ENCODE data around the gene SPOCK2. TPM values are rescaled to one million over a fixed set of nuclear protein-coding genes. Genes with fewer than 3 reads are reported as not detected.

The SPOCK2 gene
- total and polyA plus RNA-seq, 7 donors = 1.8 to 5.3 (median 3.3) TPM

DNA sequence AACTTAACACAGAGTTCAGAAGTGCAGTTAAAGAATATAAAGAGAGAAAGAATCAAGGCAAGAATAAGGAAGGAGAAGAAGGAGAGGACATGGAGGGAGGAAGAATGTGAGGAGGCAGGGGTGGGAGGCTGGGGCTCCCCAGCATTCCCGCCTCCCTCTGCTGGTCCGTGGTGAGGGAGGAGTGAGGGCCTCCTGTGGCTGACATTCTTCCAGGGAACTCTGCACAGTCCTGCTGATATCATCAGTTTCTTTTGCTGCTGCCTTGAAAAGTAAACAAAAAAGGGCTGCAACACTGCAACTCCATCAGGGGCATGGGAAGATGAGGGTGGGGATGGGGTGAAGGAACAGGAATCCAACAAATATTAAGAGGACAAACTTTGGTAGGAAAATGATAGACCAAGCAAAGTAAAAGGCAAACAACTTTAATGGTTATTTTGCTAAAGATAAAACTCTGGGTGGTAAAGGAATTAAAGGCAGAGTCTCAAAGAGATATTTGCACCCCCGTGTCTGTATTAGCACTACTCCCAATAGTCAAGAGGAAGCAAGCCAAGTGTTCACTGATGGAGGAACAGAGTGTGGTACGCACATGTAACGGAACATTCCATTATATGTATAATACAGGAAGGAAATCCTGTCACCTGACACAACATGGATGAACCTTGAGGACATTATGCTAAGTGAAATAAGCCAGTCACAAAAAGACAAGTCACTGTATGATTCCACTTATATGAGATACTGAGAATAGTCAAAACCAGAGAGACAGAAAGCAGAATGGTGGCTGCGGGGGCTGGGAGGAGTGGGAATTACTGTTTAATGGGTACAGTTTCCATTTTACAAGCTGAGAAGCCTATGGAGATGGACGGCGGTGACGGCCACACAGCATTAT, 8.0 kb upstream of the SPOCK2 start:
- DNase-seq (no peak), ATAC-seq (no peak)
- H3K4me3 ChIP-seq = no peak overlapping the region
- intact Hi-C loops (cut with DNase I) = no loop called here
- peaks cover 0 to 42% of the 10 kb centered on the region in 2 donors for H3K36me3 ChIP-seq (ENCODE audit: insufficient read depth in 1 of 2, low read depth in 1 of 2)
- no peak overlapping the region for H3K27ac ChIP-seq
- 84 to 87% (median 85%) methylated on average over 9 of the region's 9 CpGs for WGBS, 3 donors
- no peak for TF ChIP-seq CTCF (IDR thresholded peaks at IDR 0.05)
- peaks cover 0 to 2% (median 0%) of the 10 kb centered on the region in 3 donors for H3K27me3 ChIP-seq (ENCODE audit: insufficient read depth in 3 of 3, low read length in 2 of 3)
- no peaks in the 10 kb centered on the region for H3K4me1 ChIP-seq
- H3K9me3 ChIP-seq = no peaks in the 10 kb centered on the region

DNA sequence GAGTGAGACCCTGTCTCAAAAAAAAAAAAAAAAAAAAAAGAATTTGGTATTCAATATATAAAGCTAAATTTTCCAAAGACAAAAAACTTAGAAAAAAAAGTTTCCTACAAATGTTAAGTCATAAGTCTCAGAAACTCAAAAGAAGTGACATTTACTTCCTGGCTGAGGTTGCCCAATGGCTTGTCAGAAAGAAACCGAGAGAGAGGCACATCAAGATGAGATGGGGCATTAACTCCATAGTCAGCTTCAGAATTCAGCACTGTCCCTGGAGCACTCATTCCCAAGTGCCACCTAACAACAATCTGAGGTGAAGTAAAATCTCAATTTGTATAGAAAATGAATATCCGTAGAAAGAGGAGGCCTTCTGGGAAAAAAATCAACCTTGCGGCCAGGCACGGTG, 6.8 kb upstream of the SPOCK2 start:
- 96 to 97% (median 97%) methylated on average over 4 of the region's 4 CpGs for WGBS, 3 donors
- Histone ChIP-seq H3K9me3 (no peaks in the 10 kb centered on the region), H3K4me3 (no peak overlapping the region), H3K36me3 (ENCODE audit: insufficient read depth in 1 of 2, low read depth in 1 of 2) (peaks cover 0 to 35% of the 10 kb centered on the region in 2 donors), H3K27me3 (ENCODE audit: insufficient read depth in 3 of 3, low read length in 2 of 3) (peaks cover 0 to 5% (median 2%) of the 10 kb centered on the region in 3 donors), H3K27ac (no peak overlapping the region), H3K4me1 (no peaks in the 10 kb centered on the region)
- no peak for TF ChIP-seq CTCF (IDR thresholded peaks at IDR 0.05)
- intact Hi-C loops (cut with DNase I) = no loop called here
- no peak for ATAC-seq
- DNase-seq = no peak

DNA sequence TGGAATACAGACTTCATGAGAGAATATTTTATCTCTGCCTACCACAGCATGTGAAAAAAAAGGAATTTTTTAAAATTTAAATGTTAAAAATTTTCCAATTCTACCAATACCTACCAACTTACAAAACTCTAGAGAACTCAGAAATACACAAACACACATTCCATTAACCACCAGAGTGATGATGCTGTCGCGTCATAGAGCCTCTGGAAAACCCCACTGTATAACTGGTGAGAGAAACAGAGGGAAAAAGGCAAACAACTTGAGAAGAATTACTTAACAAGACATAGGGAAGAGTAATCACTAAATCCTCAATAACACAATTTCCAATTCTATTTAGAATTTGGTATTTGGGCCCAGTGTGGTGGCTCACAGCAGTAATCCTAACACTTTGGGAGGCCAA, 6.2 kb upstream of the SPOCK2 start:
- Histone ChIP-seq H3K27ac (no peak overlapping the region), H3K27me3 (ENCODE audit: insufficient read depth in 3 of 3, low read length in 2 of 3) (peaks cover 0 to 11% (median 2%) of the 10 kb centered on the region in 3 donors), H3K9me3 (no peaks in the 10 kb centered on the region), H3K36me3 (ENCODE audit: insufficient read depth in 1 of 2, low read depth in 1 of 2) (peaks cover 0 to 30% of the 10 kb centered on the region in 2 donors), H3K4me3 (no peak overlapping the region), H3K4me1 (peaks cover under 1% of the 10 kb centered on the region)
- no peak for DNase-seq
- TF ChIP-seq CTCF (IDR thresholded peaks at IDR 0.05) = no peak
- ATAC-seq = no peak
- 96 to 100% (median 96%) methylated on average over 2 of the region's 2 CpGs for WGBS, 3 donors
- intact Hi-C loops (cut with DNase I) = no loop called here

- Histone ChIP-seq H3K36me3 (ENCODE audit: insufficient read depth in 1 of 2, low read depth in 1 of 2) (peaks cover 0 to 18% of the 10 kb centered on the region in 2 donors), H3K4me3 (no peak overlapping the region), H3K27ac (no peak overlapping the region), H3K27me3 (ENCODE audit: insufficient read depth in 3 of 3, low read length in 2 of 3) (peaks cover 0 to 22% (median 6%) of the 10 kb centered on the region in 3 donors), H3K9me3 (no peaks in the 10 kb centered on the region), H3K4me1 (peaks cover 11% of the 10 kb centered on the region)
- intact Hi-C loops (cut with DNase I) = no loop called here
- WGBS, 3 donors = 74 to 92% (median 74%) methylated on average over 4 of the region's 4 CpGs
- TF ChIP-seq CTCF (IDR thresholded peaks at IDR 0.05) = no peak
- DNase-seq = no peak
- no peak for ATAC-seq
These were observed 5.1 kb upstream of the SPOCK2 start for GRCh38 chr10:72093450-72093849.
